Measurements from ENCODE around the gene BTN3A1.

GRCh38 chr6:26385734-26386125 lies 16.3 kb upstream of the BTN3A1 start:
- TF ChIP-seq POLR2A (IDR thresholded peaks at IDR 0.05) (no peak), CTCF (IDR thresholded peaks at IDR 0.05) (no peak)
